ENCODE measurements around the gene ARHGAP5.

The ARHGAP5 gene

DNA sequence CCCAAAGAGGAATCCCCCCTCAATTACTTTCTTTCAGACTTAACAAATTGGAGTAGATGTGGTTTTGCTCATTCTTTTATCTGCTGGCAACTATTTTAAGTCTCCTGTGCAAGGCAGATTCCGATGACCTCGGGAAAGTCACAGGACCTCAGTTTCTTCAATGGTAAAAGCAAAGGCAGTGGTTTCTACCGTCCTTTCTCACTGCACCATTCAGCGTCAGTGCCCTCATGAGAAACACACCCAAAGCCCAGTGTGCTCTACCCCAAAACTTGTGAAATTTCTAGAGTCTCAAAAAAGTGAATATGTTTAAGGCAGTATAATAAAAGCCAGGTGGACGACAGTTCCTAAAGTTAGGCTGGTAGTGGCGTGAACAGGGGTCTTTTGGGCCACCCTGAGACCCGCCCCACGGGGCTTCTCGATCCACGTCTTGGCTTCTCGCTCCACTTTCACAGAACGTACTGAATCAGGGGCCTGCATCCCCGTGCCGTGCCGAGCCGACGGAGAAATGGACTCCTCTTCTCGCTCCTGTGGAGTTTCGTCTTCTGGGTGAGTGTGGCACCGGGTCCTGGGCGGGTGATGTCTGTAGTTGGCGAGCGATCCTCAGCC is 1.3 kb upstream of the ARHGAP5 start:
- DNase-seq, result peak; percentile 48

DNA sequence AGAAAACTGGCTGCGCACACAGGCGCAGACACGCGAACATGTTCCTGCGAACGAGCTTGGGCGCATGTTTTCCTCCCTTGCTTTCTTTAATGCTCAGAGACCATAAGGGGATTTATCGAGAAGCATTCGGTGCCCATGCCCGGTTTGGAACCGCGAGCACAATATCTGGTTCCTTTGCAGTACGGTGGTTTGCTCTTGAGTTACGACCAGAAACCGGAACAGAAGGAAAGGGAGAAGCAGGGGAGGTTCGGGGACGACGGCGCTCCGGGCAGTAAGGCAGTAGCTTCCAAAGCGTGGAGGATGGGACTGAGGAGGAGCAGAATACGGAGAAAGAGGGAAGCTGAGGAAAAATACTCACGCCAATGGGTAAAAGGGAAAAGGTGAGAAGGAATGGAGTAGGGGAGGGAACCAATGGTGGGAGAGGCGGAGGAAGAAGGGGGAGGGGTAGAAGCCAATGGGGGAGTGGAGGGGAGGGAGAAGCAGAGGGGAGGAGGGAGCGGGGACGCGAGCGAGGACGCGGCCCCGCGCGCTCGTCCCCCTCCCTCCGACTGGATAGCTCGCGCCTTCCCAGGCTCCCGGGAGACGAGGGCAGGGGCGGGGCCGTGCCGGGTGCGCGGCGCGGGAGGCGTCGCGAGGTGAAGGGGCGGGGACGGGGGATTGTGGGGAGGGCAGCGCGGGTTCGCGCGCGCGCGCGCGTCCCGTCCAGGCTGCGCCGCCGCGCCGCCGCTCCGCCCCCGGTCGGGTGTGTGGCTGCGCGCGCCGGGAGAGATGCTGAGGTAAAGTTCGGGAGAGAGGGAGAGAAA is 625 bp upstream of the ARHGAP5 start:
- DNase-seq, result peak; percentile 96

DNA sequence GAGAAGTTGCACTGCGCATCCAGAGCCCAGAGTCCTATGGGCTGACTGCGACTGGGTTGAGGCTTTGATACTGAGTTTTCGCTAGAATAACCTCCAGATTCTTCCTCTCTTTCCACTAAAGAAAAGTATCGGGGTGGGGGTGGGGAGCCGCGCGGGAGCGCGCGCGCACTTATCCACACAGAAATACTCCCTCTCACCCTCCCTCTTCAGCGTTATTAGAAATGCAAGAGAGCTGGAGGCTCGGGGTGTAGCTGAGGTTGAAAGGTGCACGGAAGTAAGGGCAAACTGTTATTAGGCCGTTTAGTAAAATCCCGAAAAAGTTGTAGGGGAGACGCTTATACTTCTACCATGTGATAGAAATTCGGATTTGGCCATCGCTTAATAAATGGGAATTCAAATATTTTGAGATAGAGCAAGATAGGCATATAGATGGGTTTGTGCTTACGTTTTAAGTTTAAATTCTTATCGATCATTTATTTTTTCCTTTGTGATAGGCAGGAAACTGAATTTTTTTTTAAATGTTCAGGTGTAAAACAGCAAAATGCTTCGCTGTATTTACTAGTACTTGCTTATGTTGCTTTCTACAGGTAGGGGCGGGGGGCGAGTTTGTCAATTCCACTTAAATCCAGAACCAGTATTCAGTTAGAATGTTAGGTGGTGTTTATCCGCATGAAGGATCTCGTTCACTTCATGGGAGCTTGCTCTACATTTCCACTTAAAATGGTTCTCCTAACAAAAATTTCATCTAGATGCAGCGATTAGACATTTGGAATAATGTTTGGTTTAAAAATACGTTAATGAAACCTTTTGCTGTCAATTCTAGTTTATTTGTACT is 1.1 kb downstream of the ARHGAP5 start:
- DNase-seq, result peak; percentile 30

DNA sequence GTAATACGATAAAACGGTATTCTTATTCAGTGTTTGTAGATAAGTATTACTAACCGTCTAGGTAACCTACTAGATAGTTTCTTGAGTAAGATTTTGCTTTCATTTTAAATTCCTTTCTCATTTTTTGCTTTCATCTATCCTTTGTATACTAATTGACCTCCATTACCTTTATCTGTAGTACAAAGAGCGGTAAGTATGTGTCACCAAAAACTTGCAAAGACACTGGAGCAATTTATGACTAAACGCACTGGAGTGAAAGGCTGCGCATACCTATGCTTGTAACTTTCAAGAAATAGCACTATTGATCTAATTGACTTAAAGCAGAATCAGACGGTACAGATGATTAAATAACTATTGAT is 1.7 kb downstream of the ARHGAP5 start:
- DNase-seq, result no peak

DNA sequence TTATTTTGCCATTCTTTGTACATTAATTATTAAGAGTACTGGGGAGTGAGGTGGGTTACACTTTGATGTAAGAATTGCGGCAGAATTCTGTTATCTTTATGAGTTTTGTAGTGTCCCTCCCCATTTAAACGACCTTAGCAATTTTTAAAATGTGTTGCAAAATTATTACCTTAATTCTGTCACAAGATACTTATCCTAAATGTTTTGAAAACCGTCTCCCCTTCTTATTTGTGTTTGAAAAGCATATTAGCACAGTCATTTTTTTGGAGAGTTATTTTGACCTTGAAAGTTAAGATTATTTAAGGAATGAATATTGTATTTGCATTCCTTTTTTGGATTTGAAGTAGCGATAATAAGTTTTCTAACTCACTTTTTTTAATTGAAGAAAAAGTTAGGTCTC is 2.2 kb downstream of the ARHGAP5 start:
- DNase-seq, result no peak

DNA sequence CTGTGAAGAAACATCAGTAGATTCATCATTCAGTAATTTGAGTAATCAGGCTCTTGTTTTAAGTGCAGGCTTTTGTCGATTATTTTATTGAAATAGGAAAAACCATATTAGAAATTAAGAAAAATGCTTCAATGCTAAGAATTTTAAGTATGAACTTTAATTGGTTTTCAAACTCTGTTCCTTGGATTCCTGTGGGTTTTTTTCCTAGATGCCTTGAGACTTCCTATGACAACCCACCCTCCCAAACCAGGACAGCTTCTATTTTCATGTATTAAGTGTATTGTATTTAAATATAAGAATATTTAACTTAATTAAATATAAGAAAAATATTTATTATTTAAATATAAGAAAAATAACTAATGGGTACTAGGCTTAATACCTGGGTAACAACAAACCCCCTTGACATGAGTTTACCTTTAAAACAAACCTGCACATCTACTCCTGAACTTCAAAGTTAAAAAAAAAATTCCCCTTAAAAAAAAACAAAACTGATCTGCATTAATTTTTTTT is 3.0 kb downstream of the ARHGAP5 start:
- no peak for DNase-seq

DNA sequence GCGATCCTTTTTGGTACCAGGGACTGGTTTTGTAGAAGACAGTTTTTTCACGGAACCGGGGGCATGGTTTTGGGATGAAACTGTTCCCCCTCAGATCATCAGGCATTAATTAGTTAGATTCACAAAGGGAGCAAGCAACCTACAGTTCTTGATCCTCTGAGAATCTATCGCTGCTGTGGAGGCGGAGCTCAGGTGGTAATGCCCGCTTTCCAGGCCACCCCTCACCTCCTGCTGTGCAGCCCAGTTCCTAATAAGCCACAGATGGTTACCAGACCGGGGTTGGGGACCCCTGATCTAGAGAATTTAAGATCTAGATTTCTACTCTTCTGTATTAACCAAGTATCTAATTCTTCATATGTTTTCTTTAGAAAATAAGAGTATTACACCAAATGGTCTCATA is 4.8 kb downstream of the ARHGAP5 start:
- DNase-seq, result no peak

DNA sequence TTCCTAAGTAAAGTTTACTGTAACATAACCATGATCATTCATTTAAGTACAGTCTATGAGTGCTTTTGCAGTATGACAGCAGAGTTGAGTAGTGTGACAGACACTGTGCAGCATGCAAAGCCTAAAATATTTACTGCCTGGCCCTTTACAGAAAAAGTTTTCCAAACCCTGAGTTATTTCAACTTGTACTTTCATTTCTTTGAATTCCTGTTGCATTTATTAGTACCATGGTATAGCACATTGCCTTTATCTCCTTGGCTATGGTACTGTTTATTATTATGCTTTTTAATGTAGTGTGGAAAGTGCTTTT is 6.2 kb downstream of the ARHGAP5 start:
- DNase-seq, result no peak

DNA sequence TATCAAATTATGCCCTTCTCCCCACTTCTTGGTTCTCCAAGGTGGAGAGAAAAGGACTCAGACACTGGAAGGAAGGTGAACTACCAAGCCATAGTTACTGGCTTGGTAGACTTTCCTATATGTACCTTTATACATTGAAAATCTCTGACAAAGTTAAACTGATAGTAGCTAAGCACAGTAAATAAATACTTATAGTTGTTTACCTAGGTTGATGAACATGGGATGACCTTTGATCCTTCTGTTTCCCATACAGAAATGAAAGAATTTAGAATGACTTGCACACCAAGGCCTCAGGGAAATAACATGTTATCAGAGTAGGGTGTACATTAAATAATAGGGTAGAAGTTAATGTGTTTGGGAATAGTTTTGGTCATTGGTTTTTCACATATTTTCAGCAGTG is 6.7 kb downstream of the ARHGAP5 start:
- no peak for DNase-seq

DNA sequence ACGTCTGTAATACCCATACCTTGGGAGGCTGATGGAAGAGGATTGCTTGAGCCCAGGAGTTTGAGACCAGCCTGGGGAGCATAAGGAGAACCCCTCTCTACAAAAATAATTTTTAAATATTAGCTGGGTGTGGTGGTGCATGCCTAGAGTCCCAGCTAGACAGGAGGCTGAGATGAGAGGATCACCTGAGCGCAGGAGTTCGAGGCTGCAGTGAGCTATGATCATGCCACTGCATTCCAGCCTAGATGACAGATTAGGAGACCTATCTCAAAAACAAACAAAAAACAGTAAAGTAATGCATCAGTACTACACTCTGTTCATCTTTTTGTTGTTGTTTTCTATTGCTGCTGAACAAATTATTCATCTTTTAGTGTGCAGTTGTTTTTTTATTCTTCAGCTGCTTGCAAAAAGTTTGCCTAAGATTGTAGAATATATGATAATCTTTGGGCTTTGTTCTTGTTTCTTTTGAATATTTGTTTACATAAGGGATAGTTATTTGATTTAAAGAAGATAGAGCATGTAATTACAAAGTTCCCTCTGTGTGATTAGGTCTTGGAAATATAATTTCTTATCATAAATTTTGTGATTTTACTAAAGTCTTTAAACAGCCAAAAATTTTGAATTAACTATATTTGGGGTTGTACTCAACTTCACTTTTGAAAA is 8.2 kb downstream of the ARHGAP5 start:
- DNase-seq, result no peak

DNA sequence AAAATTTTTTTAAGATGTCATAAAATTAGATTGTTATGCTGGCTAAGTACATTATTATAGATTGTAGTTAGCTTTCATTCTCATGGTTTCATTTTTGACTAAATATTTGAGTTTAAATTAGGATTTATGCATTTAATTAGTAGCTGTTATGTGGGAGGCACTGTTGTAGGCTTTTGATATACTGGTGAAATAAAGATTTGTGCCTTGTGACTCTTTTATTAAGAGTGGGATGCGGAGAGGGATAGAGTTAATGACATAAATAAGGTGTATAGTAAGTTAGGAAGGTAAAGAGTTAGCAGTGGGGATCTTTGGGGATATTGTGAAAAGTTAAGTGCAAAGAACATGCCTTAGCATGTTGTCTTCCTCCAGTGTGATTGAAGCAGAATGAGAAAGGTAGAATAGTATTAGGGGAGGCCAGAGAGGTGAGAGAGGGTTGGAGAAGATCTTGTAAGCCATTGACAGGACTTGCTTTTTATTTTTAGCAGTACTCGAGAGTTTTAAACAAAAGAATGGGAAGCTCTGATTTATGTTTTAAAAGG is 8.8 kb downstream of the ARHGAP5 start:
- DNase-seq, result no peak

DNA sequence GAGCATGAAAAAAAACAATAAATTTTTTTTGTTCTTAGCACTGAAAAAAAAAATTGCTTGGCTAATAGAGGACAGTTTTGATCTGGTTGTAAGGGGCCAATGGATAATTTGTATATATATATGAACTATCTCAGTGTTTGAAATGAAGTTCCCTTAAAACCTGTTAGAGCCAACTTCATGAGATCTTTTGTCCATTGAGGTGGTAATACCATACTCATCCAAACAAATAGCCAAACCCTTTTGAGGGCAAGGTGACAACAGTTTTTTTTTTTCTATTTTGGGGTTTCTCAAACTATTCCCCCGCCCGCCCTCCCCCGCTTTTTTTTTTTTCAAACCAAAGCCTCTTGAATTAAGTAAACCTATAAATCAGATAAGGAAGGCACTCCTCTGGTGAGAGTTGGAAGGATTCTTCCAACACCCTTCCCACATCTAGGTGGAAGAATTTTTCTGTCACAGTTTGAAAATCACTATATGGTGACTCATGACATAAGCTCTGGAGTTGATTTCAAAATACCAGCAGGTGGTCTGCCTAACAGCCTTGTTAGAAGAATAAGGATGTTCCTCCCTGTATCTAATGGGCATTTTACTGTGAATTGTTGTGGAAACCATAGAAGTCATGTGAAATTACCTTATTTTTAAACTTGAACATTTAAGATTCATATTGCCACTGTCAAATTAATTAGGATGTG is 10.2 kb downstream of the ARHGAP5 start:
- peak; percentile 33 for DNase-seq

DNA sequence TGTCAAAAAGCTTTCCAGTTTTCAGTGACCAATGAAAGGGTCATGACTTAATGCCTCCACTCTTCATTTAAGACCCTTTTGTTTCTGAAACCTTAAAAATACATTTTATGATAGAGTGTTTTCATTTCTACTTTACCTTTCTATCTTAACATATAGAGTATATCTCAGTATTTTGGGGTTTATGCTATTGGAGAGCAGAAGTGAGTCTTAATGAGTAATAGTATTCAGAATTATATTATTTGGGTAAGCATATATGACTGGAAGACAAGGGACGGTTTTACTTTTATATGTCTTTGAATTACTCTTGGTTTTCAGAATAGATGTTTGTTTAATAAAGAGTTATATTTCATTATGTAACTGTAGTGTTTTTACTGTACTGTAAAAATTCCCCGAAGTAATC is 10.8 kb downstream of the ARHGAP5 start:
- no peak for DNase-seq

DNA sequence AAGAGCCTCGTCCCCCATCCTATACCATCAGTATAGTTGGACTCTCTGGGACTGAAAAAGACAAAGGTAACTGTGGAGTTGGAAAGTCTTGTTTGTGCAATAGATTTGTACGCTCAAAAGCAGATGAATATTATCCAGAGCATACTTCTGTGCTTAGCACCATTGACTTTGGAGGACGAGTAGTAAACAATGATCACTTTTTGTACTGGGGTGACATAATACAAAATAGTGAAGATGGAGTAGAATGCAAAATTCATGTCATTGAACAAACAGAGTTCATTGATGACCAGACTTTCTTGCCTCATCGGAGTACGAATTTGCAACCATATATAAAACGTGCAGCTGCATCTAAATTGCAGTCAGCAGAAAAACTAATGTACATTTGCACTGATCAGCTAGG is 13.6 kb downstream of the ARHGAP5 start:
- DNase-seq, result no peak

DNA sequence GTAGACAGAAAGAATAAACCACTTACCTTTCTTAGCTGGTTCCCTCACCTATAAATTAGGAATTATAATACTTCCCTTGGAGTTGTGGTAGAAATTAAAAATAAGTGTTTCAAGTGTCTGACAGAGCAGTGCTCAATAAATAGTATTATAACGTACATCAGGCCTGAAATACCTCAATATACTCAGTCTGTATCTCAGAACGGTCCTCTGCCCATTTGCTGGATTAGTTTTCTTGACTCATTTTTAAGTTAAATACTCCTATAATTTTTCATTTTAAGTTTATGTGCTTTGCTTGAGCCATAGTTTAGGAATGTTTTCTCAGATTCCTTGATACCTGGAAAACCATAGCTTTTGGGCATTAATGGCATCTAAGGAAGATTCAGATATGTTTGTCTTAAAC is 22.4 kb downstream of the ARHGAP5 start:
- no peak for DNase-seq

DNA sequence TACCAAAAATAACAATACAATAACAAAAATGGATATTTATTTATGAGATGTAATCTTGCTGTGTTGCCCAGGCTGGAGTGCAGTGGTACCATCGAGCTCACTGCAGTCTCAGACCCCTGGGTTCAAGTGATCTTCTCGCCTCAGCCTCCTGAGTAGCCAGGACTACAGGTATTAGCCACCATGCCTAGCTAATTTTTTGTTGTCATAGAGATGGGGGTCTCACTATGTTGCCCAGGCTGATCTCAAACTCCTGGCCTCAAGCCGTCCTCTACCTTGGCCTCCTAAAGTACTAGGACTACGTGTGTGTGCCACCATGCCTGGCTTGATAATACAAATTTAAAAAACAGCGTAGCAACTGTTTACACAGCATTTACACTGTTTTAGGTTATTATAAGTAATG is 23.1 kb downstream of the ARHGAP5 start:
- no peak for DNase-seq

DNA sequence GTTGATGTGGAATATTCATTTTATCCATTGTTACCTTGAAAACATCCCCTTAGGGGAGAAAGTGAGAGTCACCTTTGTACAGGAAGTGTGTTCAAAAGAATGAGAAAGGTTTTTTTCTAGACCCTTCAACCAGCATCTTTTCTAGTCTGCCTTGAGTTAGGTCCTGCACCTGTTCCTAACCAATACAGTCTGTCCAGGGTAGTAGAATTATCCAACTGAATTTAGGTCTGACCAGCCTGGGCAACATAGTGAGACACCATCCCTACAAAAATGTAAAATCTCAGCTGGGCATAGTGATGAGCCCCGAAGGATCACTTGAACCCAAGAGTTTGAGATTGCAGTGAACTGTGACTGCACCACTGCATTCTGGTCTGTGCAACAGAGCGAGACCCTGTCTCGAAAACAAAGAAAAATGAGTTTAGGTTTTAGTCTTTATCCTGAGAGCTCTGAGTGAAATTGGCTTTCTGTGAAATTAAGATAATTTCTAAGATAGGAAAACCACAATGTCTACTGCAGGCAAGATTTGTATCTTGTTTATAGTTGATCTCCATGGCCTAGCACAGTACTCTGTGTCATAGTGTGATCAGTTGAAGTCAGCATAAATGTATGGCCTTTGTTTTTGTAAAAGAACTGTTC is 25.2 kb downstream of the ARHGAP5 start:
- DNase-seq, result no peak

DNA sequence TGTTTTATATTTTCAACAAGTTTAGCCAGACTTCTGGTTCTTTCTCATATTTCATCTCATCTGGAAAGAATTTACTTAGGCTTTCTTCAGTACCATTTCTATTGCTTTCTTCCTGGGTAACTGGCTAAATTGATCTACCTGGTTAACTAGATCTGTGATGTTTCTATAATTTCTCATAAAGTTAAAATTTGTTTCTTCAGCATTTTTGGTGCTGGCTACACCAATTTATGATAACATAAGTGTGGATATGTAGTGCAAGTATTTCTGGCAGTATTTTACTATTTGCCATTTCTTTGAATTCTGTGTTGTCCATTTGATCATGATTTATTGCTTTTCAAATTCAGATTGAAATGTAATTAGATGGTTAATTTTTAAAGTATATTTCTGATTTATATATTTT is 25.9 kb downstream of the ARHGAP5 start:
- no peak for DNase-seq

DNA sequence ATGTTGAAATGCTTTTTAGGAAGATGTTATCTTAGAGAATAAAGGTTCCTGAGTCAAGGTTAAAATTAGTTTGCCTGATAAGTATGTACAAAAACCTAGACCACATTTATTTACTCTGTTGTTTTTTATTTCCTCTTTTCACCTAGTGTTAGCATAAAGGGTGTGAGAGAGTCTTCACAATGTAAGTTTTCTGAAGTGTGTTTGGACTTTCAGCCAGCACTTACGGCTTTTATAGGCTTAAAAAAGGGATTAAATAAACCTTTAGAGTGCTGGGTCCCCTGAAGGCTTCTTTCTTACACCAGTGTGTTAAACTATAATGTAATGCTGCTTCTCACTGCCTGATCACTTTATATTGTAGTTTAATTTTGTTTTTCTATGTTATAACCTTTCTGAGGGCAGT is 27.2 kb downstream of the ARHGAP5 start:
- no peak for DNase-seq

DNA sequence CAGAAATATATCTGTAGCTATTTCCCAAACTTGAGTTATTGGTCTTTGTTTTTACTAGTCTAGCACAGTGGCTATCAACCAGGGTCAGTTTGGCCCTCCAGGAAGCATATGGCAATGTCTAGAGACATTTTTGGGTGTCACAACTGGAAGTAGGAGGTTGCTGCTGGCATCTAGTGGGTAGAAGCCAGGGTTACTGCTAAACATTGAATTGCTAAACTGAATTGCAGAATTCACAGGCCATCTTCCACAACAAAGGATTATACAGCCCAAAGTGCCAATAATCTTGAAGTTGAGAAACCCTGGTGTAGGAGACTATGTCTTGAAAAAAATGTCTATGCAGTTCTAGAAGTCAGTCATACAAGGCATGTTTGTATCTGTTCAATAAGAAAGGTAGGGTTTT is 27.7 kb downstream of the ARHGAP5 start:
- DNase-seq, result no peak

DNA sequence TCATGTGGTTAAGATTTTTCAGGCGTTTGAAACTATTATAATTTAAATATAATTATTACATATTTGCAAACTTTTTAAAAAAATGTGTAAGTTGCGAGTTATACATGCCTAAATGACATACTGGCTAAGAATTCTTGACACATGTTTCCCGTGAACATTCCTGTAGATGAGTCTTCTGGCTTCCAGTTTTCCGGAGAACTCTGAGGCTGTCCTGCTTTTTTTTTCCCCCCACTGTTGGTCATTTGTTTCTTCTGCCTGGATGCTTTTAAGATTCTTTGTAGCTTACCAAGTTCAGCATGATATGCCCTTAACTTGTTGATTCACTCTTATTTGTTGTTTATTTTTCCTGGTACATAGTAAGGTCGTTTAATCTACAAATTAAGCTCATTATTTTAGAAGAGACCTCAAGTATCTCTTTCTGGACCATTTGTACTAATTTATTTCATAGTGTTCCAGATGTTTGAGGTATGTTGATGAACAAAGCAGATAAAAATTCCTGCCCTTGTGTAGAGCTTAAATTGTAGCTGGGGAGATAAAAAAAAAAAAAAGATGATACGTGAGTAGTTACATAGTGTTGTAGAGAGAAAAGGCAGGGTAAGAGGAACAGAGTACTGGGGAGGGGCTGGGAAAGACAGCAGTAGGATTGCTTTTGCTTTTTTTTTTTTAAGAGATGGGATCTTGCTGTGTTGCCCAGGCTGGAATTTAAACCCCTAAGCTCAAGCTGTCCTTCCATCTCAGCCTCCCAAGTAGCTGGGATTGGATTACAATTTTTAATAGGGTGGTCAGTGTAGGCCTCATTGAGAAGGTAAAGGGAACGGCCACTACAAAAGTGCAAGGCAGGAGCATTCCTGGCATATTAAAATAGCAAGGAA is 32.8 kb downstream of the ARHGAP5 start:
- no peak for DNase-seq
